OCI-LY7 (cell line): ENCODE measurements around the gene ZNF622. TPM values are rescaled to one million over a fixed set of nuclear protein-coding genes. Genes with fewer than 3 reads are reported as not detected.

ENCODE experiments used
- BruUV-seq: library from RNA; stranded (reverse); fragments of 400-500 nt; replicated peaks from 2 replicates; lab custom pipeline; 2021; lab: Mats Ljungman, UMichigan
- CTCF ChIA-PET: fragments of 300-600 bp; sonication (Branson Sonifier 250); formaldehyde crosslinking; loops from one replicate; lab custom pipeline; 2022; ENCODE audit warnings: antibody characterized with exemption; ENCODE audit not compliant: unreplicated experiment; lab: Charles Lee
- POLR2A ChIA-PET: fragments of 300-600 bp; sonication (Branson Sonifier 250); formaldehyde crosslinking; loops from one replicate; lab custom pipeline; 2022; ENCODE audit warnings: antibody characterized with exemption; lab: Charles Lee
- DNase-seq: peaks from one replicate; pipeline ENCODE4 v3.0.0-alpha.2; 2015; ENCODE audit warnings: low spot score
- H2AFZ ChIP-seq: fragments of 200-600 bp; sonication (generic), shearing (Covaris generic); 2 replicates; pipeline ENCODE4 v1.6.1; 2014; ENCODE audit warnings: mild to moderate bottlenecking, antibody characterized with exemption, low read length, moderate library complexity
- H3K27ac ChIP-seq: fragments of 200-600 bp; sonication (generic); 2 replicates; pipeline ENCODE4 v1.5.1; 2014; ENCODE audit warnings: mixed run types, low read depth, mild to moderate bottlenecking, moderate library complexity, low read length, inconsistent platforms; ENCODE audit not compliant: poor library complexity, severe bottlenecking
- H3K36me3 ChIP-seq: fragments of 200-600 bp; sonication (generic); 2 replicates; pipeline ENCODE4 v1.6.1; 2014; ENCODE audit warnings: mild to moderate bottlenecking, antibody characterized with exemption, low read length, moderate library complexity, mixed read lengths; ENCODE audit not compliant: insufficient read depth
- H3K4me1 ChIP-seq: fragments of 200-600 bp; sonication (generic); 2 replicates; pipeline ENCODE4 v1.5.1; 2014; ENCODE audit warnings: mild to moderate bottlenecking, low read length; ENCODE audit not compliant: insufficient read depth, poor library complexity, severe bottlenecking
- H3K4me2 ChIP-seq: fragments of 200-600 bp; sonication (generic); 2 replicates; pipeline ENCODE4 v1.6.1; 2014; ENCODE audit warnings: mild to moderate bottlenecking, low read length
- H3K4me3 ChIP-seq: fragments of 200-600 bp; sonication (generic); 2 replicates; pipeline ENCODE4 v1.5.1; 2014; ENCODE audit warnings: mild to moderate bottlenecking, low read depth, low read length; ENCODE audit not compliant: poor library complexity, severe bottlenecking
- H3K79me2 ChIP-seq: fragments of 200-600 bp; sonication (generic); 2 replicates; pipeline ENCODE4 v1.6.1; 2016; ENCODE audit warnings: low read depth, mild to moderate bottlenecking, low read length, moderate library complexity, mixed read lengths; ENCODE audit not compliant: insufficient read depth
- H3K9me2 ChIP-seq: fragments of 200-600 bp; sonication (generic); 2 replicates; pipeline ENCODE4 v1.6.1; 2016; ENCODE audit warnings: mild to moderate bottlenecking, low read length, mixed read lengths; ENCODE audit not compliant: insufficient read depth
- H3K9me3 ChIP-seq: fragments of 200-600 bp; sonication (generic); 2 replicates; pipeline ENCODE4 v1.6.1; 2014; ENCODE audit warnings: mild to moderate bottlenecking, mixed run types, low read length, mixed read lengths
- H4K20me1 ChIP-seq: fragments of 200-600 bp; sonication (generic); 2 replicates; pipeline ENCODE4 v1.6.1; 2014; ENCODE audit warnings: mild to moderate bottlenecking, antibody characterized with exemption, low read length, moderate library complexity, mixed read lengths; ENCODE audit not compliant: insufficient read depth
- CTCF ChIP-seq: fragments of 200-600 bp; sonication (generic); conservative IDR thresholded peaks from 2 replicates; pipeline ENCODE4 v1.5.1; 2014; ENCODE audit warnings: mild to moderate bottlenecking, antibody characterized with exemption, low read length, moderate library complexity, mixed read lengths
- EZH2phosphoT487 ChIP-seq: fragments of 200-600 bp; sonication (generic); IDR thresholded peaks from 2 replicates; pipeline ENCODE4 v1.6.1; 2018; ENCODE audit warnings: low read depth, borderline replicate concordance, mild to moderate bottlenecking, mixed run types, antibody characterized with exemption, low read length, moderate library complexity, mixed read lengths
- intact Hi-C: fragments of 100-400 bp; cut with micrococcal nuclease; formaldehyde crosslinking; loops from one replicate; pipeline ENCODE4 v1.10.0; 2022; ENCODE audit not compliant: unreplicated experiment
- total RNA-seq, 2 experiments: library from RNA; depleted of rRNA in 1 of 2; stranded (reverse); fragments of >200 nt in 1 of 2; shearing (Covaris generic) in 1 of 2; gene quantifications; 2 replicates each; pipeline ENCODE4 v1.2.3, GENCODE V29; 2014 to 2022

ZNF622 gene
- total RNA-seq, 2 experiments from 2014 or later, result 25.7 to 32.9 TPM

GRCh38 chr5:16414861-16415260 is 50.7 kb downstream of the ZNF622 start:
- Histone ChIP-seq H3K4me1 (no peaks in the 10 kb centered on the region), H3K4me2 (no peak overlapping the region), H3K79me2 (no peaks in the 10 kb centered on the region), H3K4me3 (no peak overlapping the region), H3K27ac (no peak overlapping the region), H4K20me1 (no peaks in the 10 kb centered on the region), H3K36me3 (no peaks in the 10 kb centered on the region), H2AFZ (no peak overlapping the region), H3K9me2 (no peaks in the 10 kb centered on the region), H3K9me3 (no peaks in the 10 kb centered on the region)
- no peak for DNase-seq
- BruUV-seq, result no TSS peak
- CTCF ChIA-PET, result no interaction called here
- intact Hi-C loops, result no loop called here
- POLR2A ChIA-PET, result no interaction called here
- TF ChIP-seq CTCF (no peak), EZH2phosphoT487 (no peak)

- DNase-seq, result no peak
- H3K36me3 ChIP-seq, result no peaks in the 10 kb centered on the region
- H3K4me1 ChIP-seq, result no peaks in the 10 kb centered on the region
- no peak overlapping the region for H3K27ac ChIP-seq
- no peak overlapping the region for H3K4me2 ChIP-seq
- H3K9me2 ChIP-seq, result no peaks in the 10 kb centered on the region
- H3K79me2 ChIP-seq, result no peaks in the 10 kb centered on the region
- TF ChIP-seq EZH2phosphoT487 (no peak), CTCF (no peak)
- no peak overlapping the region for H2AFZ ChIP-seq
- H4K20me1 ChIP-seq, result no peaks in the 10 kb centered on the region
- no peak overlapping the region for H3K4me3 ChIP-seq
- ChIA-PET CTCF (no interaction called here), POLR2A (interaction anchor here (0.6 kb wide), 1 partner anchor 84 kb away, joined by 3 read pairs; no protein-coding TSS in a partner anchor)
- H3K9me3 ChIP-seq, result no peaks in the 10 kb centered on the region
- intact Hi-C loops, result no loop called here
- no TSS peak for BruUV-seq
These were observed 52.3 kb downstream of the ZNF622 start for GRCh38 chr5:16413166-16413860.

GRCh38 chr5:16412556-16412955 is 53.0 kb downstream of the ZNF622 start:
- intact Hi-C loops, result no loop called here
- DNase-seq, result no peak
- no peak overlapping the region for H3K4me2 ChIP-seq
- no peaks in the 10 kb centered on the region for H3K4me1 ChIP-seq
- no peak for TF ChIP-seq EZH2phosphoT487
- TF ChIP-seq CTCF, result no peak
- no peak overlapping the region for H3K4me3 ChIP-seq
- no peaks in the 10 kb centered on the region for H3K9me3 ChIP-seq
- H3K36me3 ChIP-seq, result no peaks in the 10 kb centered on the region
- no TSS peak for BruUV-seq
- H3K27ac ChIP-seq, result no peak overlapping the region
- ChIA-PET POLR2A (no interaction called here), CTCF (no interaction called here)
- H2AFZ ChIP-seq, result no peak overlapping the region
- no peaks in the 10 kb centered on the region for H3K79me2 ChIP-seq
- no peaks in the 10 kb centered on the region for H4K20me1 ChIP-seq
- H3K9me2 ChIP-seq, result no peaks in the 10 kb centered on the region
